K562 (cell line): ENCODE results near the gene MON1A. TPM values are rescaled to one million over a fixed set of nuclear protein-coding genes. Genes with fewer than 3 reads are reported as not detected.

ENCODE experiments used
- CBX3 ChIP-seq, 2 experiments: IDR thresholded peaks; 1 replicate in 1 of 2; 2 replicates in 1 of 2; pipeline ENCODE4 v1.6.1; 2012; ENCODE audit warnings: inconsistent platforms in 2 of 2, low read length in 2 of 2, borderline replicate concordance in 1 of 2, control low read depth in 1 of 2
- ETV1 ChIP-seq: fragments of 450-650 bp; conservative IDR thresholded peaks from 2 replicates; pipeline ENCODE4 v1.6.1; 2016; ENCODE audit warnings: missing genetic modification characterization, control low read depth, low read depth, missing compliant biosample characterization
- EWSR1 ChIP-seq: fragments of 450-650 bp; IDR thresholded peaks from 2 replicates; pipeline ENCODE4 v1.6.1; 2018; ENCODE audit warnings: borderline replicate concordance, mild to moderate bottlenecking, low read depth, moderate library complexity; ENCODE audit not compliant: partially characterized antibody
- KLF10 ChIP-seq: fragments of 250-450 bp; sonication (Bioruptor Pico); IDR thresholded peaks from 2 replicates; pipeline ENCODE4 v1.6.1; 2021; ENCODE audit warnings: matching md5 sums
- KLF6 ChIP-seq: fragments of 250-450 bp; sonication (Bioruptor Pico); IDR thresholded peaks from 2 replicates; pipeline ENCODE4 v1.4.0; 2020; ENCODE audit warnings: mild to moderate bottlenecking, moderate library complexity, borderline replicate concordance
- MAFG ChIP-seq: fragments of 450-650 bp; conservative IDR thresholded peaks from 2 replicates; pipeline ENCODE4 v1.6.1; 2016; ENCODE audit warnings: missing genetic modification characterization, missing compliant biosample characterization
- NR2C1 ChIP-seq, 2 experiments: fragments of 450-650 bp; IDR thresholded peaks; 2 replicates each; pipeline ENCODE4 v1.6.1; 2017; ENCODE audit warnings: mild to moderate bottlenecking in 2 of 2, antibody characterized with exemption in 1 of 2, inconsistent platforms in 1 of 2, missing compliant biosample characterization in 1 of 2, missing genetic modification characterization in 1 of 2
- NR2C2 ChIP-seq, 2 experiments: fragments of 200-800 bp in 1 of 2; sonication (Bioruptor generic) in 1 of 2; sonication (generic) in 1 of 2; formaldehyde crosslinking in 1 of 2; IDR thresholded peaks; 2 replicates each; pipeline versions ENCODE4 v1.6.1 to v1.8.0; 2016 to 2022; ENCODE audit warnings: mild to moderate bottlenecking in 1 of 2, missing compliant biosample characterization in 1 of 2, missing genetic modification characterization in 1 of 2, missing genetic modification reagents in 1 of 2
- PRMT5 ChIP-seq: sonication (generic); formaldehyde crosslinking; IDR thresholded peaks from 2 replicates; pipeline ENCODE4 v1.5.0; 2020; ENCODE audit warnings: missing genetic modification reagents
- RAD21 ChIP-seq, 2 experiments: fragments of 250-450 bp in 1 of 2; fragments of 450-650 bp in 1 of 2; sonication (Bioruptor Pico) in 1 of 2; formaldehyde crosslinking in 1 of 2; IDR thresholded peaks in 1 of 2; conservative IDR thresholded peaks in 1 of 2; 2 replicates each; pipeline versions ENCODE4 v1.4.0 to v1.8.0; 2020 to 2022; ENCODE audit warnings: mild to moderate bottlenecking in 2 of 2, moderate library complexity in 1 of 2
- RAD51 ChIP-seq: fragments of 450-650 bp; IDR thresholded peaks from 2 replicates; pipeline ENCODE4 v1.7.1; 2016; ENCODE audit warnings: low read depth, mild to moderate bottlenecking, borderline replicate concordance
- RNF2 ChIP-seq: sonication (generic); IDR thresholded peaks from 2 replicates; pipeline ENCODE4 v1.6.1; 2016
- RNF219 ChIP-seq: fragments of 250-450 bp; sonication (Bioruptor Pico); IDR thresholded peaks from 2 replicates; pipeline ENCODE4 v1.5.0; 2022; ENCODE audit warnings: mild to moderate bottlenecking
- SOX6 ChIP-seq: fragments of 450-650 bp; IDR thresholded peaks from 2 replicates; pipeline ENCODE4 v1.6.1; 2014; ENCODE audit warnings: mild to moderate bottlenecking
- TEAD1 ChIP-seq, 2 experiments: fragments of 450-650 bp in 1 of 2; sonication (generic) in 1 of 2; formaldehyde crosslinking; IDR thresholded peaks; 2 replicates each; pipeline versions ENCODE4 v1.4.0 to v1.8.0; 2020 to 2022; ENCODE audit warnings: mild to moderate bottlenecking in 2 of 2, missing genetic modification reagents in 1 of 2
- WHSC1 ChIP-seq: IDR thresholded peaks from one replicate; pipeline ENCODE4 v1.6.1; 2012; ENCODE audit warnings: low read length, control low read depth, inconsistent platforms
- ZBTB5 ChIP-seq: fragments of 450-650 bp; IDR thresholded peaks from 2 replicates; pipeline ENCODE4 v1.6.1; 2017; ENCODE audit warnings: antibody characterized with exemption
- ZKSCAN3 ChIP-seq: fragments of 250-450 bp; sonication (Bioruptor Pico); IDR thresholded peaks from 2 replicates; pipeline ENCODE4 v1.4.0; 2020
- ZNF445 ChIP-seq: fragments of 250-450 bp; sonication (Bioruptor Pico); IDR thresholded peaks from 2 replicates; pipeline ENCODE4 v1.4.0; 2020; ENCODE audit warnings: low read depth, mild to moderate bottlenecking, moderate library complexity
- polyA plus RNA-seq, 8 experiments: library from polyadenylated mRNA; depleted of rRNA in 4 of 8; stranded (reverse) in 5 of 8; unstranded in 3 of 8; fragments of >200 nt; fragmentation: Nextera tagmentation in 2 of 8; fragmentation: Illumina TruSeq in 1 of 8; extraction: Ambion mirVana in 2 of 8; extraction: Trizol in 1 of 8; gene quantifications; 2 replicates each; pipeline versions ENCODE4 v1.2.1 to v1.2.3, GENCODE V29; 2011 to 2014; ENCODE audit warnings: inconsistent platforms in 1 of 8, missing spikeins in 1 of 8
- total RNA-seq, 7 experiments: library from RNA; depleted of rRNA in 6 of 7; stranded (reverse); fragments of >200 nt in 6 of 7; fragmentation: Illumina TruSeq in 2 of 7; extraction: Trizol in 2 of 7; gene quantifications; 2 replicates each; pipeline versions ENCODE4 v1.2.1 to v1.2.3, GENCODE V29; 2011 to 2021; ENCODE audit warnings: low replicate concordance in 1 of 7
- TF ChIP-seq, protein P1 (sequence below), 2 experiments: fragments of 450-650 bp; IDR thresholded peaks; 2 replicates each; pipeline ENCODE4 v1.6.1; 2016

Gene MON1A
- total and polyA plus RNA-seq, 9 of the 15 experiments (the other 6 are each of a cell fraction or from before 2014, with no cell fraction given), result 1.1 to 13.8 (median 6.8) TPM

DNA sequence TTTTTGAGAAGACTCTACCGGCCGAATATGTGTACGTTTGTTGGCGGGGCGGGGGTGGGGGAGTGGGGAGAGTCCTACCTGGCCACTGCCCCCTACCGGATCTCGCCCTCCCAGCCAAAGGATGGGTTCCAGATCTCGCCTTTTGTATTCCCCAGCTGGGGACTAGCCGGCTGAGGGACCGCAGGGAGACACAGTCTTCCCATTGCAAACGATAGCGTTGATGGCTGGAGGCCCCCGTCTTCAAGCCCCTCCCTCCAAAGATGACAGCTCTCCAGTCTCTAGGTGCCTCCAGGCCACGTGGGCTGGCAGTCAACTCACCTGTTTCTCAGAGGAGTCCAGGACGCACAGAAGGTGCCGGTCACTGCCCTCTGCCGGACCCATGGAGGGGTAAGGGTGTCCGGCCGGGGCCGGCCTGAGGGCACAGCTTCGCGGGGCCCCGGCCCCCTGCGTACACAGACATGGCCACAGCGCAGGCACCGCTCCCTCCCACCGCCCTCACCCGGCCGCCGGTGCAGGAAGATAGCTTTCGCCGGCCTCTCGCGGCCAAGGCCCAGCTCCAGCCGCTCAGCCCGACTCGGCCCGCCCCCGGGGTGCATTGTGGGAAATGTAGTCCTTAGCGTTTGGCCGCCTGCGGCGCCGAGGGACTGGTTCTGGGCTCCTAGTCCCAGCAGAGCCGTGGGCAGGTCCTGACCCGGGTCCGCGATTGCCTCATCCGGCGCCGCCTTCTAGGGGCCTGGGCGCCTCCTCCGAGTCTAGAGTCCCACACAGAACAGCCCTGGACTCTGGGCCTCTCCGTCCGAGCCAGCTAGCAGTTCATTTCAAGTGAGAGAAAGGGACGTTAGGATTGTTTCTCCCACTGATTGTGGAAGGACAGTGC, at the start of gene MON1A (continued):
- no peak for TF ChIP-seq ZKSCAN3 (CRISPR knock-in tag)
- 0 out of 2 replicates have a peak, but pooled peaks have one; percentile 12 for TF ChIP-seq SOX6
- TF ChIP-seq PRMT5, result no peak
- no peak for TF ChIP-seq WHSC1
- TF ChIP-seq MAFG, result no peak
- TF ChIP-seq CBX3 (IDR thresholded peaks at IDR 0.05; ENCODE audit: borderline replicate concordance in 1 of 2, low read length in 2 of 2), result peak in 1 of 2 experiments; percentile 23; a peak in 1 of 3 replicates
- TF ChIP-seq, protein P1, sequence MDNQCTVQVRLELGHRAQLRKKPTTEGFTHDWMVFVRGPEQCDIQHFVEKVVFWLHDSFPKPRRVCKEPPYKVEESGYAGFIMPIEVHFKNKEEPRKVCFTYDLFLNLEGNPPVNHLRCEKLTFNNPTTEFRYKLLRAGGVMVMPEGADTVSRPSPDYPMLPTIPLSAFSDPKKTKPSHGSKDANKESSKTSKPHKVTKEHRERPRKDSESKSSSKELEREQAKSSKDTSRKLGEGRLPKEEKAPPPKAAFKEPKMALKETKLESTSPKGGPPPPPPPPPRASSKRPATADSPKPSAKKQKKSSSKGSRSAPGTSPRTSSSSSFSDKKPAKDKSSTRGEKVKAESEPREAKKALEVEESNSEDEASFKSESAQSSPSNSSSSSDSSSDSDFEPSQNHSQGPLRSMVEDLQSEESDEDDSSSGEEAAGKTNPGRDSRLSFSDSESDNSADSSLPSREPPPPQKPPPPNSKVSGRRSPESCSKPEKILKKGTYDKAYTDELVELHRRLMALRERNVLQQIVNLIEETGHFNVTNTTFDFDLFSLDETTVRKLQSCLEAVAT (IDR thresholded peaks at IDR 0.05), result no peak
- TF ChIP-seq ETV1 (tag), result no peak
- TF ChIP-seq ZNF445 (CRISPR knock-in tag), result no peak
- no peak for TF ChIP-seq KLF6 (CRISPR knock-in tag)
- TF ChIP-seq RNF2, result no peak
- 0 out of 4 replicates have a peak, but pooled peaks of 1 of the 2 experiments have one; percentile 40 for TF ChIP-seq TEAD1 (CRISPR knock-in tag; IDR thresholded peaks at IDR 0.05)
- no peak for TF ChIP-seq KLF10 (CRISPR knock-in tag)
- TF ChIP-seq RAD21 (CRISPR knock-in tag; conservative IDR thresholded peaks at IDR 0.05 in 1 of 2, IDR thresholded peaks at IDR 0.05 in 1 of 2), result no peak
- peak; percentile 50; the same call in 1 of the 2 replicates for TF ChIP-seq NR2C1 (IDR thresholded peaks at IDR 0.05)
- peak; percentile 72; the same call in 1 of the 2 replicates for TF ChIP-seq NR2C1 (tag; IDR thresholded peaks at IDR 0.05)
- TF ChIP-seq NR2C2 (CRISPR knock-in tag; IDR thresholded peaks at IDR 0.05), result no peak
- TF ChIP-seq NR2C2 (tag; IDR thresholded peaks at IDR 0.05), result peak; percentile 89
- peak; percentile 64; the same call in 1 of the 2 replicates for TF ChIP-seq RAD51
- no peak for TF ChIP-seq RNF219
- TF ChIP-seq EWSR1, result no peak
- peak; percentile 80; the same call in 1 of the 2 replicates for TF ChIP-seq ZBTB5
